ENCODE results near the gene NUP37. TPM values are rescaled to one million over a fixed set of nuclear protein-coding genes. Genes with fewer than 3 reads are reported as not detected.

NUP37 gene
- total and polyA plus RNA-seq, 9 of the 15 experiments (the other 6 are each of a cell fraction or from before 2014, with no cell fraction given) = 72.2 to 429 (median 170) TPM

- intact Hi-C loops (cut with micrococcal nuclease) = no loop called here
- BruUV-seq (replicated peaks) = no TSS peak
- FAIRE-seq (no peak), DNase-seq (ENCODE audit: extremely low read depth in 1 of 4, low spot score in 3 of 4) (no peak), ATAC-seq (no peak)
- ChIA-PET POLR2A (interaction anchor here (1.2 to 2.3 kb wide), 2 partner anchors 8 to 14 kb away, joined by 3 to 7 read pairs; partner anchors contain the start of genes NUP37 and PARPBP), CTCF (ENCODE audit: low intra/inter-chr PET ratio) (no interaction called here)
- no peak overlapping the region for H3K27ac ChIP-seq (ENCODE audit: extremely low read depth, low read depth, low read length)
- H3K4me1 ChIP-seq (replicated peaks in 1 of 2; ENCODE audit: control insufficient read depth in 2 of 2, insufficient read depth in 2 of 2, low read length in 2 of 2) = no peaks in the 10 kb centered on the region
- H3K9me3 ChIP-seq (replicated peaks; ENCODE audit: control insufficient read depth, insufficient read depth, low read depth, low read length) = peaks cover 10% of the 10 kb centered on the region
- H3K9me1 ChIP-seq (ENCODE audit: control insufficient read depth, insufficient read depth, low read length) = no peaks in the 10 kb centered on the region
- TF ChIP-seq IFI16 (CRISPR knock-in tag; IDR thresholded peaks at IDR 0.05) = no peak
- no peak for TF ChIP-seq GATAD2B (IDR thresholded peaks at IDR 0.05; ENCODE audit: borderline replicate concordance)
- no peak for TF ChIP-seq ZFP36 (IDR thresholded peaks at IDR 0.05; ENCODE audit: low read depth, low read length, partially characterized antibody)
- TF ChIP-seq, protein P1, sequence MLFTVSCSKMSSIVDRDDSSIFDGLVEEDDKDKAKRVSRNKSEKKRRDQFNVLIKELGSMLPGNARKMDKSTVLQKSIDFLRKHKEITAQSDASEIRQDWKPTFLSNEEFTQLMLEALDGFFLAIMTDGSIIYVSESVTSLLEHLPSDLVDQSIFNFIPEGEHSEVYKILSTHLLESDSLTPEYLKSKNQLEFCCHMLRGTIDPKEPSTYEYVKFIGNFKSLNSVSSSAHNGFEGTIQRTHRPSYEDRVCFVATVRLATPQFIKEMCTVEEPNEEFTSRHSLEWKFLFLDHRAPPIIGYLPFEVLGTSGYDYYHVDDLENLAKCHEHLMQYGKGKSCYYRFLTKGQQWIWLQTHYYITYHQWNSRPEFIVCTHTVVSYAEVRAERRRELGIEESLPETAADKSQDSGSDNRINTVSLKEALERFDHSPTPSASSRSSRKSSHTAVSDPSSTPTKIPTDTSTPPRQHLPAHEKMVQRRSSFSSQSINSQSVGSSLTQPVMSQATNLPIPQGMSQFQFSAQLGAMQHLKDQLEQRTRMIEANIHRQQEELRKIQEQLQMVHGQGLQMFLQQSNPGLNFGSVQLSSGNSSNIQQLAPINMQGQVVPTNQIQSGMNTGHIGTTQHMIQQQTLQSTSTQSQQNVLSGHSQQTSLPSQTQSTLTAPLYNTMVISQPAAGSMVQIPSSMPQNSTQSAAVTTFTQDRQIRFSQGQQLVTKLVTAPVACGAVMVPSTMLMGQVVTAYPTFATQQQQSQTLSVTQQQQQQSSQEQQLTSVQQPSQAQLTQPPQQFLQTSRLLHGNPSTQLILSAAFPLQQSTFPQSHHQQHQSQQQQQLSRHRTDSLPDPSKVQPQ (CRISPR knock-in tag; IDR thresholded peaks at IDR 0.05; ENCODE audit: borderline replicate concordance) = no peak
- peak; percentile 26; the same call in 1 of the 2 replicates for TF ChIP-seq C11orf30 (IDR thresholded peaks at IDR 0.05; ENCODE audit: low read depth)
- TF ChIP-seq NFE2L1 (tag; IDR thresholded peaks at IDR 0.05; ENCODE audit: borderline replicate concordance, low read depth) = peak; percentile 51; the same call in 1 of the 2 replicates
- TF ChIP-seq MAFG (tag; conservative IDR thresholded peaks at IDR 0.05) = peak; percentile 72
- no peak for TF ChIP-seq NCOA2 (IDR thresholded peaks at IDR 0.05; ENCODE audit: partially characterized antibody in 2 of 2)
- TF ChIP-seq TCF7 (IDR thresholded peaks at IDR 0.05; ENCODE audit: borderline replicate concordance) = no peak
- no peak for TF ChIP-seq NUFIP1 (IDR thresholded peaks at IDR 0.05; ENCODE audit: partially characterized antibody)
- TF ChIP-seq ZNF316 (IDR thresholded peaks at IDR 0.05) = peak; percentile 81
- TF ChIP-seq NFE2 (IDR thresholded peaks at IDR 0.05; ENCODE audit: low read depth) = peak; percentile 46
- H3K9ac ChIP-seq (ENCODE audit: insufficient read depth in 1 of 2, low read depth in 2 of 2, low read length in 2 of 2) = no peak overlapping the region
- H3K79me2 ChIP-seq (ENCODE audit: control insufficient read depth, insufficient read depth, low read length) = no peaks in the 10 kb centered on the region
- H2AFZ ChIP-seq (ENCODE audit: low read depth, low read length) = no peak overlapping the region
- H3K27me3 ChIP-seq (ENCODE audit: control insufficient read depth in 2 of 2, insufficient read depth in 2 of 2, low read length in 2 of 2) = no peaks in the 10 kb centered on the region
- in situ Hi-C loops (cut with MboI) = loop anchor here (10.0 kb wide), 1 partner anchor 1694 kb away; no protein-coding TSS in a partner anchor
- peaks cover 85% of the 10 kb centered on the region for H3K36me3 ChIP-seq (ENCODE audit: control insufficient read depth, insufficient read depth, low read length)
- no peak overlapping the region for H3K4me2 ChIP-seq (ENCODE audit: insufficient read depth, low read length)
- no peak overlapping the region for H3K4me3 ChIP-seq
- H4K20me1 ChIP-seq (replicated peaks; ENCODE audit: control insufficient read depth, insufficient read depth, low read length) = no peaks in the 10 kb centered on the region
Observed at GRCh38 chr12:102110782-102111181, 9.1 kb downstream of the NUP37 start.
